KMS-11 (cell line): ENCODE results near the gene ARHGEF7.

Experiments used
- H2AFZ ChIP-seq: fragments of 200-600 bp; sonication (generic); 2 replicates; pipeline ENCODE4 v1.6.1; 2016; ENCODE audit warnings: antibody characterized with exemption, mixed run types, low read depth
- H3K27ac ChIP-seq: fragments of 200-600 bp; sonication (generic); 2 replicates; pipeline ENCODE4 v1.6.1; 2016; ENCODE audit warnings: mild to moderate bottlenecking, mixed run types
- H3K27me3 ChIP-seq: fragments of 200-600 bp; sonication (generic); 2 replicates; pipeline ENCODE4 v1.6.1; 2017; ENCODE audit warnings: mild to moderate bottlenecking, low read depth, mixed run types, moderate library complexity; ENCODE audit not compliant: insufficient read depth
- H3K36me3 ChIP-seq: fragments of 200-600 bp; sonication (generic); 2 replicates; pipeline ENCODE4 v1.6.1; 2017; ENCODE audit warnings: mild to moderate bottlenecking, mixed run types; ENCODE audit not compliant: insufficient read depth
- H3K4me1 ChIP-seq: fragments of 200-600 bp; sonication (generic); 2 replicates; pipeline ENCODE4 v1.6.1; 2016; ENCODE audit warnings: mild to moderate bottlenecking, low read depth, mixed run types; ENCODE audit not compliant: poor library complexity, severe bottlenecking
- H3K4me2 ChIP-seq: fragments of 200-600 bp; sonication (generic); 2 replicates; pipeline ENCODE4 v1.7.0; 2016; ENCODE audit warnings: mild to moderate bottlenecking, mixed run types
- H3K4me3 ChIP-seq: fragments of 200-600 bp; sonication (generic); IDR thresholded peaks from 2 replicates; pipeline ENCODE4 v1.6.1; 2017; ENCODE audit warnings: low read depth, low read length, mixed read lengths; ENCODE audit not compliant: insufficient read depth
- H3K79me2 ChIP-seq: fragments of 200-600 bp; sonication (generic); 2 replicates; pipeline ENCODE4 v1.6.1; 2016; ENCODE audit warnings: low read depth, mixed run types; ENCODE audit not compliant: insufficient read depth
- H3K9ac ChIP-seq: fragments of 200-600 bp; sonication (generic); 2 replicates; pipeline ENCODE4 v1.6.1; 2016; ENCODE audit warnings: mild to moderate bottlenecking, mixed run types
- H4K20me1 ChIP-seq: fragments of 200-600 bp; sonication (generic); 2 replicates; pipeline ENCODE4 v1.6.1; 2016; ENCODE audit warnings: mild to moderate bottlenecking, mixed run types; ENCODE audit not compliant: insufficient read depth
- CTCF ChIP-seq: fragments of 200-600 bp; sonication (generic); conservative IDR thresholded peaks from 2 replicates; pipeline ENCODE4 v1.6.1; 2017; ENCODE audit warnings: low read depth, mild to moderate bottlenecking, antibody characterized with exemption, low read length, moderate library complexity, mixed read lengths

Gene ARHGEF7

GRCh38 chr13:111132948-111133347, 17.8 kb downstream of the ARHGEF7 start:
- Histone ChIP-seq H3K4me2 (no peak overlapping the region), H3K79me2 (no peaks in the 10 kb centered on the region), H4K20me1 (no peaks in the 10 kb centered on the region), H3K9ac (no peak overlapping the region), H3K4me3 (no peak overlapping the region), H3K27me3 (no peaks in the 10 kb centered on the region), H3K27ac (no peak overlapping the region), H3K36me3 (no peaks in the 10 kb centered on the region), H2AFZ (no peak overlapping the region), H3K4me1 (no peaks in the 10 kb centered on the region)
- no peak for TF ChIP-seq CTCF

GRCh38 chr13:111139452-111139851, 24.3 kb downstream of the ARHGEF7 start:
- Histone ChIP-seq H3K4me1 (no peaks in the 10 kb centered on the region), H3K27me3 (no peaks in the 10 kb centered on the region), H2AFZ (no peak overlapping the region), H3K27ac (no peak overlapping the region), H3K4me2 (no peak overlapping the region), H3K9ac (no peak overlapping the region), H3K4me3 (no peak overlapping the region), H3K79me2 (no peaks in the 10 kb centered on the region), H4K20me1 (no peaks in the 10 kb centered on the region), H3K36me3 (no peaks in the 10 kb centered on the region)
- TF ChIP-seq CTCF: no peak

- Histone ChIP-seq H3K27me3 (no peaks in the 10 kb centered on the region), H3K9ac (no peak overlapping the region)
- no peak for TF ChIP-seq CTCF
Observed at GRCh38 chr13:111139873-111140561, 24.9 kb downstream of the ARHGEF7 start.

GRCh38 chr13:111140562-111141105, 25.5 kb downstream of the ARHGEF7 start:
- Histone ChIP-seq H2AFZ (no peak overlapping the region), H3K27me3 (no peaks in the 10 kb centered on the region), H3K36me3 (no peaks in the 10 kb centered on the region), H3K4me2 (no peak overlapping the region), H3K9ac (no peak overlapping the region), H3K79me2 (no peaks in the 10 kb centered on the region), H3K27ac (no peak overlapping the region), H3K4me1 (no peaks in the 10 kb centered on the region), H4K20me1 (no peaks in the 10 kb centered on the region), H3K4me3 (no peak overlapping the region)
- no peak for TF ChIP-seq CTCF

More at GRCh38 chr13:111139873-111140561, 24.9 kb downstream of the ARHGEF7 start:
- H3K4me3 ChIP-seq: no peak overlapping the region
- no peak overlapping the region for H3K27ac ChIP-seq
- H2AFZ ChIP-seq: no peak overlapping the region
- no peak overlapping the region for H3K4me2 ChIP-seq
- no peaks in the 10 kb centered on the region for H3K36me3 ChIP-seq
- no peaks in the 10 kb centered on the region for H3K4me1 ChIP-seq
- H3K79me2 ChIP-seq: no peaks in the 10 kb centered on the region
- H4K20me1 ChIP-seq: no peaks in the 10 kb centered on the region
